Activated CD8-positive, alpha-beta memory T cell treated with anti-CD3 and anti-CD28 coated beads for 4 hours (primary cell): ENCODE results near the gene RABGAP1L.

Experiments used
- DNase-seq, 2 donors: peaks; one replicate each; pipeline ENCODE4 v3.0.0-alpha.2; 2020; ENCODE audit warnings: low read depth in 2 of 2

RABGAP1L gene

DNA sequence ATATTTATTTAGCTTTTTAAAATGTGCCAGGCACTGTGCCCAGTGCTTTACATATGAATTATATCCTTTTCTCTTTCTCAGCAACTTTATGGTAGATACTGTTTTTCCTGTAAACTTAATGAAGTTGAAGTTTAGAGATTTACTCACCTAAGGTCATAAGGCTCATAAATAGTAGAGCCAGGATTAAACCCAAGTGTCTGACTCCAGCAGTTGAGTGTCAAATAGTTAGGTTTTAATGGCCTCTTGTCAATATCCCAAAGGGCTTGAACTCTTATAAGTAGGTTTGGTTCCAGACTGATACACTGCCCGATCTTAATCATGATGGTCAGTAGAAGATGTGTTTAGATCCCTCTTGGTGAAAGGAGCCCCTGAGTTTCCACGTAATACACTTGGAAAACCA, 37.8 kb downstream of the RABGAP1L start:
- no peak for DNase-seq

DNA sequence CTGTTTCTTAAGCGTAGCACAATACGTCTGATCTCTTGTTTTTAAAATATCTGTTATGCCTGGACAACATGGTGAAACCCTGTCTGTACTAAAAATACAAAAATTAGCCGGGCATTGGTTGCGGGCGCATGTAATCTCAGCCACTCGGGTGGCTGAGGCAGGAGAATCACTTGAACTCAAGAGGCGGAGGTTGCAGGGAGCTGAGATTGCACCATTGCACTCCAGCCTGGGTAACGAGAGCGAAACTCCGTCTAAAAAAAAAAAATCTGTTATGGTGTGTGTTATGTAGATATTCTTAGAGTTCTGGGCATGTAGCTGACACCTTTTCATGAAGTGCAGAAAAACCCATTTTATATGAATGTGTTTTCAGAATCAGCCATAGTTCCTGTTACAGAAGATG, 38.2 kb downstream of the RABGAP1L start:
- no peak for DNase-seq

DNA sequence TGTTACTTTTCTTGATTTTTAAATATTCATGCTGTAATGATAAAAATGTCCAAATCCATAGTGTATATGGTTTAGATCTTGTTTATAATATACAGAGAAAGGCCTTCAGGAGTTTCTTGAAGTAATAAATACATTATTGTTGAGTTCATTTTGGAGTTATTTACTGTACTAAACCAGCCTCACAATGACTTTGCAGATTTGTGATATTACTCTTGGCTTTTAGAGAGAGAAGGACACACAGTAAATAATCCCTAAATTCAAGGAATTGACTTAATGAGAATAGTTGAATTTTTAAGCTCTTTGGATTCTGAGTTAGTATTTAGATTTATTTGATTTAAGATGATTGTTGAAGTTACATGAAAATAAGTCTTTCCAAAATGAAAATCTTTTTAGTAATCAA, 38.9 kb downstream of the RABGAP1L start:
- no peak for DNase-seq

DNA sequence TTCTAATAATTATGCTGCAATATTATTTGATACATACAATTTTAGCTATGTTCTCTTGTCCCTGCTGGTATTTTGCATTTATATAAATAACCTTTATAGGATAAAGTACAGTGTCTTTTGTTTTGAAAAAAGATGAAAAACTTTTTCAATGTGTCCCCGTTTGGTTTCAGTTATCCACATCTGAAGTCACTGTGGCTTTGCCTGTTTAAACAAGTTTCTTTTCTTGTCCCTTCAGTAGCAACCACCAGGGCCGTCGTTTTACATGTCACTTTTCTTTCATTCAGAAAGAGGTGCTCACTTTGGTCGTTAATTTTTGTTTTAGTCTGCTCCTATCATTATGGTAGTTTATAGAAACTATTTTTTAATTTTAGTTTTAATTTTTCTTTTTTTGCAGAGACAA, 41.4 kb downstream of the RABGAP1L start:
- no peak for DNase-seq

DNA sequence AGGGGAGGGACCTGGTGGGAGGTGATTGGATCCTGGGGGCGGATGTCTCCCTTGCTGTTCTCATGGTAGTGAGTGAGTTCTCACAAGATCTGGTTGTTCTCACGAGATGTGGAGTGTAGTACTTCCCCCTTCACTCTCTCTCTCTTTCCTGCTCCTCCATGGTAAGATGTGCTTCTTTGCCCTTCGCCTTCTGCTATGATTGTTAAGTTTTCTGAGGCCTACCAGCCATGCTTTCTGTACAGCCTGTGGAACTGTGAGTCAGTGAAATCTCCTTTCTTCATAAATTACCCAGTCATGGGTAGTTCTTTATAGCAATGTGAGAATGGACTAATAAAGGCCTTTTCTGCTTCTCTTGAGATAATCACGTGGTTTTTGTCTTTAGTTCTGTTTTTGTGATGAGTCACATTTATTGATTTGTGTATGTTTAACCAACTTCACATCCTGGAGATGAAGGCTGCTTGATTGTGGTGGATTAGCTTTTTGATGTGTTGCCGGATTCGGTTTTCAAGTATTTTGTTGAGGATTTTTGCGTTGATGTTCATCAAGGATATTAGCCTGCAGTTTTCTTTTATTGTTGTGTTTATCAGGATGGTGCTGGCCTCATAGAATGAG, 45.5 kb downstream of the RABGAP1L start:
- DNase-seq: no peak

DNA sequence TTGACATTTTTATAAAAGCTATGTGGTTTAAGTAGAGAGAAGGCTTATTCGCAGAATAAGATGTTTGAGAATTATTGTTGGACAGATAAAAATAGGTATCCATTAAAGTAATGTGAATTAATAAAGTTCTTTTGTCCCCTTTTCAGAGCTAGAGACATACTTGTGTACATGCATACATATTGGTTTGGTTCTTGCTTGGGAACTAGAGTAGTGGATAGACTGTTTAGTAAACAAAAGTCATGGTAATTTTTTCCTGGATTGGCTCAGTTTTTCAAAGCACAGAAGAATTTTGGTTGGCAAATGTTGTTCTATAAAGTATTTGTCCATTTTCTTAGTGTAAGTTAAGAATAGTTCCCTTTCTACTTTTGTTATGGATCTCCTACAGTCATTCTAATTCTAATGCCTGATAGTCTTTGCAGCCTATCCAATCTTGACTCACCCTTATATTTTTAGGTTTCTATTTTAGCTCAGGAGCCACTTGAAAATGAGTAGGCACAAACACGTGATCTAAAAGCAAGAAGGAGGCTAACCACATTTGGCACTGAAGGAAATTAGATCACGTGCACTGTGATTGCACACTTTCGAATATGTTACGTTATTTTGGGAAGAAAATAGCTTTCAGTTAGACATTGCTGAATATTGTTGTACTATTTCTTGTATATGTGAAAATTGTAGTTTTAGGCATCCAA, 47.0 kb downstream of the RABGAP1L start:
- DNase-seq: no peak

DNA sequence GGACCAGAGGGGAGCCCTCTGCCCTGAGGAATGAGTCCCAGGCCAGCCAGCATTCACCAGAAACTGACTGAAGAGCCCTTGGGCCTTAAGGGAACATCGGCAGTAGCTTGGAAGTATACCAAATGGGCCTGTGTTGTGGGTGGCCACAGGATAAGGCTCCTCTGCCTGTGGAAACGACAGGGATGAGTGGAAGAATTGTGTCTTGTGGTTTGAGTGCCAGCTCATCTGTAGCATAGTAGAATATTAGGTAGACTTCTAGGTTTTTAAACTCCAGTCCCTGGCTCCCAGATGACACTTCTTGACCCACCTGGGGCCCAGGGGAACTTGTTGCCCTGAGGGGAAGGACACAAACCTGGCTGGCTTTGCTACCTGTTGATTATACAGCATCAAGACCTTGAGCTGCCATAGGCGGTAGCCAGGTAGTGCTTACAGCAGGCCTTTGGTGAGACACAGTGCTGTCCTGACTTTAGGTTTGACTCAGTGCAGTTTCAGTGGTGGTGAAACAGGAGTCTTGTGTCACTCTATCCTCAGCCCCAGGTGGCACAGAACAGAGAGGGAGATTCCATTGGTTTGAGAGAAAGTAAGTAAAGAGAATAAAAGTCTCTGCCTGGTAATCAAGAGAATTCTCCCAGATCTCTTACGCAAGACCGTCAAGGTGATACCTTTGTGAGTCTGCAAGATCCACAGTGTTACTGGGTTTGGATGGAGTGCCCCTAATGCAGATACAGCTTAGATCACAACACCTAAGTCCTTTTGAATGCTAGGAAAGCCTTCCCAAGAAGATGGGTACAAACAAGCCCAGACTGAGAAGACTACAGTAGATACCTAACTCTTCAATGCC, 50.2 kb downstream of the RABGAP1L start:
- DNase-seq: no peak

DNA sequence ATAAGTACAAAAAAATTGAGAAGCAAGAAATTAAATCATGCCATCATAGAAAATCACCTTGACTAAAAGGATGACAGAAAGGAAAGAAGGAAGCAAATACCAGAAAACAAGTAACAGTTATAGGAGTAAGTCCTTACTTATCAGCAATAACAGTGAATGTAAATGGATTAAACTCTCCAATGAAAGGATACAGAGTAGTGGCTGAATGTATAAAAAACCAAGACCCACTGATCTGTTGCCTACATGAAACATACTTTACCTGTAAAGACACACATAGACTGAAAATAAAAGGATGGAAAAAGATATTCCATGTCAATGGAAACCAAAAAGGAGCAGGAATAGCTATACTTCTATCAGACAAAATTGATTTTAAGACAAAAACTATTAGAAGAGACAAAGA, 52.2 kb downstream of the RABGAP1L start:
- DNase-seq: no peak

DNA sequence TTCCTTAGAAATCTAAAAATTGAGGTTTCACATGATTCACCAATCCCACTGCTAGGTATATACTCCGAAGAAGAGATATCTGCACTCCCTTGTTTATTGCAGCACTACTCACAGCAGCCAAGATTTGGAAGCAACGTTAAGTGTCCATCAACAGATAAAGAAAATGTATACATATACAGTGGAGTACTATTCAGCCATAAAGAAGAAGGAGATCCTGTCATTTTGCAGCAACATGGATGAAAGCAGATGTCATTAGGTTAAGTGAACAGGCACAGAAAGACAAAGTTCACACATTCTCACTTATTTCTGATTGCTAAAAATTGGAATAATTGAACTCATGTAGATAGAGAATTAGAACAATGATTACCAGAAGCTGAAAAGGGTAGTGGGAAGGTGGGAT, 56.4 kb downstream of the RABGAP1L start:
- DNase-seq: no peak

DNA sequence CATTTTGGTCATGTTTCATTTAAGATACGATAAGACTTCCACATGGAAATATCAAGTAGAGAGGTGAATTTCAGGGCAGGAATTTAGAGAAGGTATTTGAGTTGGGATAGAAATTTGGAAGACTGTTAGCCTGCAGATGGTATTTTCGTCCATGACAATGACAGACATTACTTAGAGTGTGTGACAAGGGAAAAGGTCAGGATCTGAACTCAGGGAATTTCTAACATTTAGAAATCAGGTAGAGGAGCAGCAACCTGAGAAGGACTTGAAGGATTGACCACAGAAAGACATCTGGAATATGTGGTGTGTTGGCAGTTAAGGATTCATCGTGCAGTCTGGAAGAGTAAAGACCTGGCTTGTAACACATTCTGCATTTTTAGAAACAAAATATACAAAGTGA, 57.9 kb downstream of the RABGAP1L start:
- DNase-seq: no peak

DNA sequence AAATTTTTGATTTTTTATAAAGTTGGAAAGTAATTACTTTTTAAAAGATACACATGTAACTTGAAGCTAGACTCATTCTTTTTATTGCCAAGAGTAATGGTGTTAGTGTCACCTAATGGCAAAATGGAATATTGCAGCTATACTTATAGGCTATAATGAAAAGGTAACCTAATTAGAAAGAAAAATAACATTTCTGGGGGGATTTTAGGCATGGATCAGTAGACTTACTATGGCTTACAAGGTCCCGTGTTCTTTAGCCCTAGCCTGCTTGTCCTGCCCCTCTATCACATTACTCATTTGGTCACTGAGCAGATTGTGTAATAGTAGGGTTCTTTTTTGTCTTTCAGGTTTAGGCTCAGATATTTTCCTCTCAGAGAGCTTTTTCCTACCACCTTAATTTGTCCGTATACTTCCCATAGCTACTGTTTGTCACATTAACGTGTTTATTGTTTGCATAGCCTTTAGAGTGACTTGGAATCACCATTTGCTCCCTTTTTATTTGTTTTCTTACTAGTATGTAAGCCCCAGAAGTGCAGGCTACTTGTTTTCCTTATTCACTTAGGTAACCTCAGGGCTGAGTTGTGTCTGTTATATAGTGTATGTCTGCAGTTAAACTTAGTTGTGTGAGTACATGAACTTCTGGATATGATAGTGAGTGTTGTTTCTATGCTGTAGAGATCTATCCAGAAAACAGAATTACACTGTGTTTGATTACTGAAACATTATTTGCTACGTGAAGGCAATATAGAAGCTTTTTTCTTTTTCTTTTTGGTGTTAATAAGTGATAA, 58.7 kb downstream of the RABGAP1L start:
- DNase-seq: no peak

DNA sequence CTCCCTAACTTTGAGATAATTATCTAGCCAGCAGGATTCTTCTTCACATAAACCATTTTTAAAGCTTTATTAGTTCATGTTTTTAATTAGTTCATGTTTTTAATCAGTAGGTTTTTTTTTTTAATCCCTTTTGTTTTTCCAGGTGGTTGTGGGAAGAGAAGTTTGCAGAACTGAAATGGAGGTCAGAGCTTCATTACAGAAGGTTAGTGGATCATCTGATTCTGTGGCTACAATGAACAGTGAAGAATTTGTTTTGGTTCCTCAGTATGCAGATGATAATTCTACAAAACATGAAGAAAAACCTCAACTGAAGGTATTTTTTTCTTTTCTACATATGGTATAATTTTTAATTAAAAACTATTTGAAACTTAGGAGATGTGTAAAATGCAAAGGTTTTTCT, 59.7 kb downstream of the RABGAP1L start:
- no peak for DNase-seq

DNA sequence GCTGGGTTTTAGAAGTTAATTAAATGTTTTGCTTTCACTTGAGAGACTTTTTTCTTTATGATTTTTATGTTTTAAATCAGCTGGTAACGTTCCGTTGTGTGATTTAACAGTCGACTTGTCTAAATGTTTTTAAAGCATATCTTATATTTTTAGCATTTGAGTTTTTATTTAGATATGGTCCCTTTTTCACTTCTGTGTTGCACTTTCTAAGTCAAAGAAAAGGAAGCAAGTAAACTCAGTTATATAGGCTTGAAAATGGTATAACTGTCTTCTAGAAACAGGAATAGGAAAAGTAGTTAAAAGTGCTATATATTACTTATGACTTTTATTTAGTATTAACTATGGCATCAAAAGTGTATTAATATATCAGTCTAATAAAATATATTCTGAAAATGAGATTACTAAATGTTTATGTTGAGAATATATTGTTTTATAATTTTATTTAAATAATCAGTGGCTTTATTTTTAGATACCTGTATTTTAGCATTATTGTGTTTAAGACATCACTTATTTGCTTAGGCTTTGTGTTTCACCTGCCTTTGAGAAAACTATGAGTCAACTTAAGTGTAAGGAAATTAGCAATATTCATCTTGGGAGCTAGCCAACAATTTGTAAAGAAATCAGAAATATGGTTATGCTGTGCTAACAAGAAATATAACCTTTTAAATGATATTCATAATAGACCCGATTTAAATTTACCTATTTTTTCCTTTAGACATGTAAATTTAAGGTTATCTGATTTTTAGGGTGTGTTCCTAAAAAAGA, 60.5 kb downstream of the RABGAP1L start:
- DNase-seq: no peak

DNA sequence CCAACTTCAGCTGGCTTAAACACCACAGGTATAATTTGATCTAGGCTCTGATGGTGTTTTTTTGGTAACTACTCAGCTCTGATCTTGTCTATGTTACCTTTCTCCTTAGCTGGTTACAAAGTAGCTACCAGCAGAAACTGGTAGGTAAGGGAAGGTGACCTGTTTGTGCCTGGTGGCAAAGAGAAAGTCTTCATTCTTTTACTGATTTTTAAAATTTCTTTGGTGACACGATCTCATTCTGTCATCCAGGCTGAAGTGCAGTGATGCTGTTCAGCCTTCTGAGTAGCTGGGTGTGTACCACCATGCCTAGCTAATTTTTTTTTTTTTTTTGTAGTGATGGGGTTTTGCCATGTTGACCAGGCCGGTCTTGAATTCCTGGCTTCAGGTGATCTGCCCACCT, 62.4 kb downstream of the RABGAP1L start:
- DNase-seq: no peak

DNA sequence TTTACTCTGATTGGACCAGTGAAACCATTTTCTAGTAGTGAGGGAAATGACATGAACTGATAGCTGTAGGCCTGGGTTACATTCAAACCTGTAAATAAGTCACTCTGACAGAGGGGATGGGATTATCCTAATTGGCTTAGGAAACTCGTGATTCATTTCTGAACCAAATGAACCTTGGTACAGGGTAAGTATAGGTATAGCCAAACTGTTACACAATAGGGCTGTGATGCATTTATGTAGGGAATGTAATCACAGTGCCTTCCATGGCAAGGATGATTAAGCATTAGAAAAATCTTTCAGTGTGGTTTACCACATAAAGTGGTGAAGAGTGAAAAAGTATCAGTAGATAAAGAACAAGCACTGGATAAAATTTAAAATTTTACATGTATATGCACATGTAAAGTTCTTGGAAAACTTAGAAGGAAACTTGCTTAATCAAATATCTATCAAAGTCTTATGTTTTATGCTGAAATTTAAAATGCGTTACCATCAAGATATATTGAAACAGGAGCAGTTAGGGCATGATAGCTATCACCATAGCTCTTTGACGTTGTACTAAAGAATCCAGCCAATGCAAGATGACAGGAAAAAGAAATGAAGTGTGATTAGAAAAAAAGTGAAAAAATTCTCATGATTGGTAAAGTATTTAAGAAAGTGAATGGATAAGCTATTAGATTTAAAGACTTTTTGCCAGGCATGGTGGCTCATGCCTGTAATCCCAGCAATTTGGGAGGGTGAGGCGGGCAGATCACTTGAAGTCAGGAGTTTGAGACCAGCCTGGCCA, 63.0 kb downstream of the RABGAP1L start:
- no peak for DNase-seq

DNA sequence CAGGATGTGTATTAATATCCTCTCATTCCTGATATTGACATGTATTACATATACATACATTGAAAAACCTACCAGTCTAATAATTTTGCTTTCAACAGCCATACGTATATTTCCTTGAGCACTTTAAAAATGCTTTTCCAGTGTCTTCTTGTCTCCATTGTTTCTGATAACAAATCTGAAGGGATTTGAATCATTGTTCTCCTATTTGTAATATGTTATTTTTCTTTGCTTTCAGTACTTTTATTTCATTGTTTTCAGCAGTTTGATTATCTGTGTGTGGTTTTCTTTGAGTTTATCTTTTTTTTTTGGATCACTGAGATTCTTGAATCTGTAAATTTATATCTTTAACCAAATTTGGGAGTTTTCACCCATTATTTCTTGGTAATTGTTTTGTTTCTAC, 65.3 kb downstream of the RABGAP1L start:
- DNase-seq: no peak

DNA sequence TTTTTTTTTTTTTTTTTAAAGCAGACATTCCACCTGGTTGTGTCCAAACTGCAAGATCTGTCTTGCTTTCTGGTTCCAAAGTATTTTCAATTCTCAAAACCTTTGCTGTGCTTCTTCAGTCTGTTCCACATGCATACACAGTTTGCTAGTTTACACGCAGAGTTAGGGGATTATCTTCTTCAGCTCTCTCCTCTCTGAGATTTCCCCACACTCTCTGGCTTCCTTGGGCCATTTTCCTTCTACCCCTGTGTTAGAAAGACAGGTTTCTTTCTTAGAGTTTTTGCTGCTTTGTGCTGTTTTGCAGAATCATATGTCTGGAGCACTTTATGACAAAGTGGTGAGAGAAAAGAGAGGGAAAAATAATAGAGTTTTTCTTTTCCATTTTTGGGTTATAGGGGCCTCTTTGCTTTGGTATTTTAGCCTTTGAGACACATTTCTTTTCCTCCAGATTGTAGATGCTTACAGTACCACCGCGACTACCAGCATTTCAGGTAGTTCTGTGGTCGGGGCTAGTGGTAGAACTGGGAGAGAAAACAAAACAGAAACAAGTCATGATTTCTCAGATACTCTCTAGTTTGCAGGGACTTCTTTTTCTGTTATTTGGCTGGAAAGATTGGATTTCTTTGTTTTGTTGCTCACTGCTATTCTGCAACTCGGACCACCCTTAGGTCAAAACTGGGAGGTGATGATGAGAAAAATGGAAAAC, 66.3 kb downstream of the RABGAP1L start:
- DNase-seq: no peak

DNA sequence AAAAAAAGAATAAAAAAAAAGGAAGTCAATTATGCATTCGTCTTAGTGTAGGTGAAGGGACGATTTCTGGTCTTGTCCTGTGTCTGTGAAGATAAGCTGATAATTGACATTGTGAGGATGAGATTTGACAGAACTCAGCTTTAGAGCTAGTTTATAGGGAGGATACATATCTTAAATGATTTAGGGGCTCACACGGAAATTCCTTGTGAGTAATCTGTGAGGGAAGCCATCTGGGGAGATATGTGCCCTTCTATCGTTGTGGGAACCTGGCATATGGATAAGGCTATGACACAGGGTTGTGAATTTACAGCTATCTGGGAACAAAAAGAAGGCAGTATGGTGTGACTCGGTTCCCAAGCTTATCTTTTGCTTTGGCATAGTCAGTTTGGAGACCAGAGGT, 71.1 kb downstream of the RABGAP1L start:
- no peak for DNase-seq

DNA sequence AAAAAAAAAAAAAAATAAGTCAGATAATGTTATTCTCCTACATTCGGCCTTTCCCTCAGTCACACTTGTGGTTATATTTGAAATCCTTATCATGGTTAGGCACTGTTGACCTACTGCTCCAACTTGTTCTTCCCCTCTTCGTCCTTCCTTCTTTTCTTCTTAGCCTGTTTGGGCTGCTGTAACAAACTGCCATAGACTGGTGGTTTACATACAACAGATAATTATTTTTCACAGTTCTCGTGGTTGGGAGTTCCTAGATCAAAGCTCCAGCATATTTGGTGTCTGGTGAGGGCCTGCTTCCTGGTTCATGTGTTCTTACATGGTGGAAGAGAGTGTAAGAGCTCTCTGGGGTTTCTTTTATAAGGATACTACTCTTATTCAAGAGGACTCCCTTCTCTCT, 73.4 kb downstream of the RABGAP1L start:
- no peak for DNase-seq
